Panc1 (cell line): ENCODE measurements around the gene LIPI. TPM values are rescaled to one million over a fixed set of nuclear protein-coding genes. Genes with fewer than 3 reads are reported as not detected.
"Not testable (repeated sequence)": the region's sequence is repeated elsewhere in the genome, so short reads cannot be mapped to it uniquely, and the experiment has no call there.

Experiments used
- ATAC-seq: fragments of 200-7000 bp; cut with Tn5 transposase; 2 replicates; pipeline ENCODE4 v1.9.1; 2020; ENCODE audit warnings: mild to moderate bottlenecking, moderate library complexity
- BruUV-seq: library from RNA; stranded (reverse); fragments of 400-500 nt; replicated peaks from 2 replicates; lab custom pipeline; 2021; lab: Mats Ljungman, UMichigan
- CTCF ChIA-PET: fragments of 300-600 bp; sonication (Branson Sonifier 250); formaldehyde crosslinking; loops from one replicate; lab custom pipeline; 2022; ENCODE audit warnings: antibody characterized with exemption; lab: Charles Lee
- POLR2A ChIA-PET: fragments of 300-600 bp; sonication (Branson Sonifier 250); formaldehyde crosslinking; loops from one replicate; lab custom pipeline; 2022; ENCODE audit warnings: antibody characterized with exemption; lab: Charles Lee
- DNase-seq: peaks from one replicate; pipeline ENCODE4 v3.0.0-alpha.2; 2010; ENCODE audit warnings: low read depth, low spot score
- H3K27ac ChIP-seq: 2 replicates; pipeline ENCODE4 v1.5.1; 2011; ENCODE audit warnings: mild to moderate bottlenecking, low read length, inconsistent platforms
- H3K27me3 ChIP-seq: fragments of 200-500 bp; sonication (Bioruptor generic); 2 replicates; pipeline ENCODE4 v1.6.0; 2014; ENCODE audit warnings: low read length, inconsistent platforms; ENCODE audit not compliant: control insufficient read depth, insufficient read depth
- H3K36me3 ChIP-seq: fragments of 200-500 bp; sonication (Bioruptor generic); 2 replicates; pipeline ENCODE4 v1.5.1; 2014; ENCODE audit warnings: inconsistent platforms, mild to moderate bottlenecking, low read length, moderate library complexity; ENCODE audit not compliant: control insufficient read depth, insufficient read depth
- H3K4me1 ChIP-seq: 2 replicates; pipeline ENCODE4 v1.5.1; 2011; ENCODE audit warnings: inconsistent platforms, mild to moderate bottlenecking, low read length, moderate library complexity; ENCODE audit not compliant: control insufficient read depth, insufficient read depth
- H3K4me3 ChIP-seq, 2 experiments: 2 replicates each; pipeline ENCODE4 v1.5.1; 2011 to 2012; ENCODE audit warnings: low read depth in 2 of 2, low read length in 2 of 2, mild to moderate bottlenecking in 2 of 2, inconsistent platforms in 1 of 2, moderate library complexity in 1 of 2
- H3K9me3 ChIP-seq: fragments of 200-500 bp; sonication (Bioruptor generic); 2 replicates; pipeline ENCODE4 v1.5.1; 2014; ENCODE audit warnings: low read depth, mild to moderate bottlenecking, inconsistent platforms, low read length, moderate library complexity; ENCODE audit not compliant: control insufficient read depth, insufficient read depth
- POLR2AphosphoS5 ChIP-seq: IDR thresholded peaks from 2 replicates; pipeline ENCODE4 v1.6.1; 2012; ENCODE audit warnings: mild to moderate bottlenecking, low read depth, low read length, moderate library complexity
- SIN3A ChIP-seq: IDR thresholded peaks from 2 replicates; pipeline ENCODE4 v1.6.1; 2012; ENCODE audit warnings: low read depth, mild to moderate bottlenecking, low read length, moderate library complexity, borderline replicate concordance; ENCODE audit not compliant: insufficient read depth
- TCF7L2 ChIP-seq: IDR thresholded peaks from 2 replicates; pipeline ENCODE4 v1.6.1; 2011; ENCODE audit warnings: mild to moderate bottlenecking, low read depth, low read length, inconsistent platforms
- in situ Hi-C: cut with HindIII; loops from 2 replicates; pipeline ENCODE4 v1.10.0; 2016; ENCODE audit warnings: low sequenced_read_pairs, low pct_unique_long_range_greater_than_20kb
- intact Hi-C: fragments of 100-400 bp; cut with micrococcal nuclease; formaldehyde crosslinking; loops from one replicate; pipeline ENCODE4 v1.10.0; 2022; ENCODE audit not compliant: unreplicated experiment
- total RNA-seq: library from RNA; stranded (reverse); gene quantifications from one replicate; pipeline ENCODE4 v1.2.1, GENCODE V29; 2021; ENCODE audit not compliant: unreplicated experiment
- TF ChIP-seq, protein P1 (sequence below), 2 experiments: IDR thresholded peaks; 2 replicates each; pipeline ENCODE4 v1.6.1; 2011 to 2012; ENCODE audit warnings: low read depth in 2 of 2, control low read depth in 1 of 2, low read length in 1 of 2, mild to moderate bottlenecking in 1 of 2, moderate library complexity in 1 of 2; ENCODE audit not compliant: insufficient read depth in 1 of 2
- TF ChIP-seq, protein P2 (sequence below): fragments of 450-650 bp; IDR thresholded peaks from 2 replicates; pipeline ENCODE4 v1.5.1; 2017; ENCODE audit warnings: mild to moderate bottlenecking

Gene LIPI
- total RNA-seq, 1 experiment from 2014 or later = not detected

DNA sequence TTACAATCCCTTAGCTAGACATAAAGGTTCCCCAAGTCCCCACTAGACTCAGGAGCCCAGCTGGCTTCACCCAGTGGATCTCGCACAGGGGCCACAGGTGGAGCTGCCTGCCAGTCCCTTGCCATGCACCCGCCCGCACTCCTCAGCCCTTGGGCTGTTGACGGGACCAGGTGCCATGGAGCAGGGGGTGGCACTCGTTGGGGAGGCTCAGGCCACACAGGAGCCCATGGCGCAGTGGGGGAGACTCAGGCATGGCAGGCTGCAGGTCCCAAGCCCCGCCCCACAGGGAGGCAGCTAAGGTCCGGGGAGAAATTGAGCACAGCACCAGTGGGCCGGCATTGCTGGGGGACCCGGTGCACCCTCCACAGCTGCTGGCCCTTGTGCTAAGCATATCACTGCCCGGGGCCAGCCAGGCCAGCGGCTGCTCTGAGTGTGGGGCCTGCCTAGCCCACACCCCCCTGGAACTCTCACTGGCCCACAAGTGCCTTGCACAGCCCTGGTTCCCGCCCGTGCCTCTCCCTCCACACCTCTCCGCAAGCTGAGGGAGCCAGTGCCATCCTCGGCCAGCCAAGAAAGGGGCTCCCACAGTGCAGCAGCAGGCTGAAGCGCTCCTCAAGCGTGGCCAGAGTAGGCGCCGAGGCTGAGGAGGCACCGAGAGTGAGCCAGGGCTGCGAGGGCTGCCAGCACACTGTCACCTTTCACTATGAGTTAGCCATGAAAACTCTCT is 117.8 kb downstream of the LIPI start:
- H3K27me3 ChIP-seq = no peaks in the 10 kb centered on the region
- H3K27ac ChIP-seq = no peak overlapping the region
- no TSS peak for BruUV-seq
- ChIA-PET POLR2A (no interaction called here), CTCF (interaction anchor here (1.1 kb wide), 1 partner anchor 27 kb away, joined by 3 read pairs; no protein-coding TSS in a partner anchor)
- no peak for DNase-seq
- in situ Hi-C loops (no loop called here), intact Hi-C loops (no loop called here)
- no peak overlapping the region for H3K4me3 ChIP-seq
- no peaks in the 10 kb centered on the region for H3K9me3 ChIP-seq
- no peak for ATAC-seq
- TF ChIP-seq, protein P1, sequence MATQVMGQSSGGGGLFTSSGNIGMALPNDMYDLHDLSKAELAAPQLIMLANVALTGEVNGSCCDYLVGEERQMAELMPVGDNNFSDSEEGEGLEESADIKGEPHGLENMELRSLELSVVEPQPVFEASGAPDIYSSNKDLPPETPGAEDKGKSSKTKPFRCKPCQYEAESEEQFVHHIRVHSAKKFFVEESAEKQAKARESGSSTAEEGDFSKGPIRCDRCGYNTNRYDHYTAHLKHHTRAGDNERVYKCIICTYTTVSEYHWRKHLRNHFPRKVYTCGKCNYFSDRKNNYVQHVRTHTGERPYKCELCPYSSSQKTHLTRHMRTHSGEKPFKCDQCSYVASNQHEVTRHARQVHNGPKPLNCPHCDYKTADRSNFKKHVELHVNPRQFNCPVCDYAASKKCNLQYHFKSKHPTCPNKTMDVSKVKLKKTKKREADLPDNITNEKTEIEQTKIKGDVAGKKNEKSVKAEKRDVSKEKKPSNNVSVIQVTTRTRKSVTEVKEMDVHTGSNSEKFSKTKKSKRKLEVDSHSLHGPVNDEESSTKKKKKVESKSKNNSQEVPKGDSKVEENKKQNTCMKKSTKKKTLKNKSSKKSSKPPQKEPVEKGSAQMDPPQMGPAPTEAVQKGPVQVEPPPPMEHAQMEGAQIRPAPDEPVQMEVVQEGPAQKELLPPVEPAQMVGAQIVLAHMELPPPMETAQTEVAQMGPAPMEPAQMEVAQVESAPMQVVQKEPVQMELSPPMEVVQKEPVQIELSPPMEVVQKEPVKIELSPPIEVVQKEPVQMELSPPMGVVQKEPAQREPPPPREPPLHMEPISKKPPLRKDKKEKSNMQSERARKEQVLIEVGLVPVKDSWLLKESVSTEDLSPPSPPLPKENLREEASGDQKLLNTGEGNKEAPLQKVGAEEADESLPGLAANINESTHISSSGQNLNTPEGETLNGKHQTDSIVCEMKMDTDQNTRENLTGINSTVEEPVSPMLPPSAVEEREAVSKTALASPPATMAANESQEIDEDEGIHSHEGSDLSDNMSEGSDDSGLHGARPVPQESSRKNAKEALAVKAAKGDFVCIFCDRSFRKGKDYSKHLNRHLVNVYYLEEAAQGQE (IDR thresholded peaks at IDR 0.05; ENCODE audit: insufficient read depth in 1 of 2, low read depth in 2 of 2, low read length in 1 of 2) = no peak
- TF ChIP-seq POLR2AphosphoS5 = no peak
- TF ChIP-seq, protein P2, sequence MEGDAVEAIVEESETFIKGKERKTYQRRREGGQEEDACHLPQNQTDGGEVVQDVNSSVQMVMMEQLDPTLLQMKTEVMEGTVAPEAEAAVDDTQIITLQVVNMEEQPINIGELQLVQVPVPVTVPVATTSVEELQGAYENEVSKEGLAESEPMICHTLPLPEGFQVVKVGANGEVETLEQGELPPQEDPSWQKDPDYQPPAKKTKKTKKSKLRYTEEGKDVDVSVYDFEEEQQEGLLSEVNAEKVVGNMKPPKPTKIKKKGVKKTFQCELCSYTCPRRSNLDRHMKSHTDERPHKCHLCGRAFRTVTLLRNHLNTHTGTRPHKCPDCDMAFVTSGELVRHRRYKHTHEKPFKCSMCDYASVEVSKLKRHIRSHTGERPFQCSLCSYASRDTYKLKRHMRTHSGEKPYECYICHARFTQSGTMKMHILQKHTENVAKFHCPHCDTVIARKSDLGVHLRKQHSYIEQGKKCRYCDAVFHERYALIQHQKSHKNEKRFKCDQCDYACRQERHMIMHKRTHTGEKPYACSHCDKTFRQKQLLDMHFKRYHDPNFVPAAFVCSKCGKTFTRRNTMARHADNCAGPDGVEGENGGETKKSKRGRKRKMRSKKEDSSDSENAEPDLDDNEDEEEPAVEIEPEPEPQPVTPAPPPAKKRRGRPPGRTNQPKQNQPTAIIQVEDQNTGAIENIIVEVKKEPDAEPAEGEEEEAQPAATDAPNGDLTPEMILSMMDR = no peak
- TF ChIP-seq SIN3A = no peak
- TF ChIP-seq TCF7L2 = no peak
- H3K36me3 ChIP-seq = no peaks in the 10 kb centered on the region
- no peaks in the 10 kb centered on the region for H3K4me1 ChIP-seq

DNA sequence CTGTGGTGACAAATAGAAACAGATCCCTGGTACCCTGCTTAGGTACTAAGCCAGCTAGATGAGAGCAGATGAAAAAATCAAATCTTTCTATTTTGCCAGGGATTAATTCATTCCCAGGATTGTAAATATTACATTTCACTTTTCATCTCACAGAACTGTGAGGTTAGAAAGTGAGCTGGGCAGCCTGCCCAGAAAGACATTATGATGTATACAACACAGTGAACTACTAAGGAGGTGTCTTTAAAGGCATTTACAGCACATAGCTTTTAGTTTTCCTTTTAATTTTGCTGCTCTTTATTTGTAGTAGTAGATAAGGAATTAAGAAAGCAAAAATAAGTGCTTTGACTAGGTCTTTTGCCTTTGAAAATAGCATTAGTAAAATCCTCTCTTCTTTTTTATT is 120.6 kb downstream of the LIPI start:
- H3K4me1 ChIP-seq, intact Hi-C loops, CTCF ChIA-PET, BruUV-seq, H3K36me3 ChIP-seq, H3K9me3 ChIP-seq, ATAC-seq, DNase-seq, H3K27me3 ChIP-seq, in situ Hi-C loops, H3K27ac ChIP-seq, H3K4me3 ChIP-seq, POLR2A ChIA-PET: not testable (repeated sequence)

DNA sequence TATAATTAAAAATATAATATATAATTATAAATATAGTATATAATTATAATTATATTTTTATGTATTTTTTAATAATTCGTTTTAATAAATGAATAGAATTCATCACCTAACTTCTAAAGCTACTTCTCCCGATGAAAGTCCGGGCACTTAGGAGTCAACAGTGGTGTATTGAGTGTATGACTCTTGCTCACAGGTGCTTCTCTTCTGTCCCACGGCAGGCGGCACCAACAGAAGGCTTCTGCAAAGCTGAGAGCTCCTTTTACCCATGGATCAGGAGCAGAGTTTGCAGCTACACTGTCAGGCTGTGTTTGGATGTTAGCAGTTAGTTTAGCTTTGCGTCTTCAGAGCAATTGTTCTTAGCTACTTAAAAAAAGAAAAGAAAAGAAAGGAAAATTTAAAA is 122.4 kb downstream of the LIPI start:
- no peak overlapping the region for H3K27ac ChIP-seq
- H3K9me3 ChIP-seq = no peaks in the 10 kb centered on the region
- H3K36me3 ChIP-seq = no peaks in the 10 kb centered on the region
- no TSS peak for BruUV-seq
- ChIA-PET POLR2A (no interaction called here), CTCF (no interaction called here)
- intact Hi-C loops (no loop called here), in situ Hi-C loops (no loop called here)
- no peak for ATAC-seq
- no peak overlapping the region for H3K4me3 ChIP-seq
- no peaks in the 10 kb centered on the region for H3K27me3 ChIP-seq
- TF ChIP-seq, protein P2 = no peak
- no peak for TF ChIP-seq SIN3A
- no peak for DNase-seq
- H3K4me1 ChIP-seq = no peaks in the 10 kb centered on the region
